ENCODE measurements around the gene CTSE. TPM values are rescaled to one million over a fixed set of nuclear protein-coding genes. Genes with fewer than 3 reads are reported as not detected.
"Not testable (repeated sequence)": the region's sequence is repeated elsewhere in the genome, so short reads cannot be mapped to it uniquely, and the experiment has no call there.

Gene CTSE
- total RNA-seq, 1 experiment from 2014 or later: not detected

- no peak for DNase-seq (ENCODE audit: low read depth)
These were observed 9.1 kb downstream of the CTSE start for GRCh38 chr1:206014601-206015000.

- DNase-seq (ENCODE audit: low read depth): no peak
These were observed 10.5 kb downstream of the CTSE start for GRCh38 chr1:206013026-206013795.

GRCh38 chr1:206012086-206012859 lies 11.4 kb downstream of the CTSE start:
- no peak for DNase-seq (ENCODE audit: low read depth)

- no peak for DNase-seq (ENCODE audit: low read depth)
These were observed 12.6 kb downstream of the CTSE start for GRCh38 chr1:206011057-206011456.

- DNase-seq (ENCODE audit: low read depth): no peak
These were observed 13.6 kb downstream of the CTSE start for GRCh38 chr1:206010060-206010459.

GRCh38 chr1:206006946-206007345 lies 16.7 kb downstream of the CTSE start:
- no peak for DNase-seq (ENCODE audit: low read depth)

GRCh38 chr1:206005778-206006180 lies 17.9 kb downstream of the CTSE start:
- no peak for DNase-seq (ENCODE audit: low read depth)

- DNase-seq (ENCODE audit: low read depth): no peak
These were observed 18.5 kb downstream of the CTSE start for GRCh38 chr1:206005234-206005633.

- DNase-seq (ENCODE audit: low read depth): no peak
These were observed 18.9 kb downstream of the CTSE start for GRCh38 chr1:206004826-206005225.

- no peak for DNase-seq (ENCODE audit: low read depth)
These were observed 19.6 kb downstream of the CTSE start for GRCh38 chr1:206003854-206004800.

- peak; percentile 75 for DNase-seq (ENCODE audit: low read depth)
These were observed 20.6 kb downstream of the CTSE start, which contains the start of gene RAB7B for GRCh38 chr1:206002871-206003801. Gene RAB7B, minus strand, starts transcription at chr1:206003395. Its CDS starts 9,260 bp downstream, at chr1:205994135.

- DNase-seq (ENCODE audit: low read depth): no peak
These were observed 21.5 kb downstream of the CTSE start for GRCh38 chr1:206002160-206002559.

GRCh38 chr1:206001476-206001888 lies 22.2 kb downstream of the CTSE start:
- DNase-seq (ENCODE audit: low read depth): peak; percentile 93

GRCh38 chr1:206000641-206001339 lies 22.9 kb downstream of the CTSE start:
- peak; percentile 77 for DNase-seq (ENCODE audit: low read depth)

GRCh38 chr1:205998457-205999241 lies 25.0 kb downstream of the CTSE start:
- no peak for DNase-seq (ENCODE audit: low read depth)

- not testable (repeated sequence) for DNase-seq (ENCODE audit: low read depth)
These were observed 27.1 kb downstream of the CTSE start for GRCh38 chr1:205996641-205997040.

GRCh38 chr1:205994346-205994745 lies 29.3 kb downstream of the CTSE start:
- DNase-seq (ENCODE audit: low read depth): no peak

GRCh38 chr1:205993068-205993467 lies 30.6 kb downstream of the CTSE start:
- DNase-seq (ENCODE audit: low read depth): no peak

- DNase-seq (ENCODE audit: low read depth): no peak
These were observed 31.3 kb downstream of the CTSE start for GRCh38 chr1:205992218-205992882.
